Hematopoietic multipotent progenitor cell treated with erythropoietin and hydrocortisone succinate and interleukin-3 and kit ligand, for 8 days (in vitro differentiated cells): Measurements from ENCODE around the gene TTLL10.
A peak's percentile ranks its signal among the peaks of the same experiment; 100 is the strongest.

ENCODE experiments used
- DNase-seq: peaks from one replicate; pipeline ENCODE4 v3.0.0-alpha.2; 2015

Gene TTLL10

DNA sequence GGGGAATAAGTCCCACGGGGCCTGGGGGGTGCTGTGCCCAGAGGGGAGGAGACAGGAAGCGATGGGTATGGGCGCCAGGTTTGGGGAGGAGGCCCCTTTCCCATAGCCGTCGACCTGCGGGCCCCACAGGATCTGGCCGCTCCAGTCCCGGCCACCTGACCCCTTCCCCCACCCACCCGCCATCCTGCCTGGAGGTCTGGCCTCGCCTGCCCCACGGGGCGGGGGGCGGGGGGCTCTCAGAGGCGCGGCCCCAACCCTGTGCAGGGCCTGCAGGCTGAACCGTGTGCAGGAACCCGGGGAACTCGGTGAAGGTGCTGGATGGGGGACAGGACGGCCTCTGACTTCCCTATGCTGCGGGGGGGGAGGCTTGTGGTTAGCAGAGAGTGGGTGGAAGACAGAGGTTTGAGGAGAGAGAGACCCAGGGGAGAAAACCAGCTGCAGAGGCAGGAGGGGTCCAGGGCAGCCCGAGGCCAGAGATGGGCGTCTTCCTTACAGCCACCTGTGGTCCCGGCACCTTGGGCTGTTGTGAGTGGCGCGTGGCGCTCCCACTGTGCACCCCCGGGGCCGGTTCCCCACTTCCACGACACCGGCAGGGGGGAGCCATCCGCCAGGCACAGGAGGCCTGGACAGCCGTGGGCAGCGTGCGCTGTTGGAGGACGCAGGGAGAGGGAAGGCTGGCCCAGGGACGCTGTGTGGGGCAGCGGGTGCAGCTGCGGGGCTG lies 35.2 kb downstream of the TTLL10 start:
- DNase-seq: no peak

DNA sequence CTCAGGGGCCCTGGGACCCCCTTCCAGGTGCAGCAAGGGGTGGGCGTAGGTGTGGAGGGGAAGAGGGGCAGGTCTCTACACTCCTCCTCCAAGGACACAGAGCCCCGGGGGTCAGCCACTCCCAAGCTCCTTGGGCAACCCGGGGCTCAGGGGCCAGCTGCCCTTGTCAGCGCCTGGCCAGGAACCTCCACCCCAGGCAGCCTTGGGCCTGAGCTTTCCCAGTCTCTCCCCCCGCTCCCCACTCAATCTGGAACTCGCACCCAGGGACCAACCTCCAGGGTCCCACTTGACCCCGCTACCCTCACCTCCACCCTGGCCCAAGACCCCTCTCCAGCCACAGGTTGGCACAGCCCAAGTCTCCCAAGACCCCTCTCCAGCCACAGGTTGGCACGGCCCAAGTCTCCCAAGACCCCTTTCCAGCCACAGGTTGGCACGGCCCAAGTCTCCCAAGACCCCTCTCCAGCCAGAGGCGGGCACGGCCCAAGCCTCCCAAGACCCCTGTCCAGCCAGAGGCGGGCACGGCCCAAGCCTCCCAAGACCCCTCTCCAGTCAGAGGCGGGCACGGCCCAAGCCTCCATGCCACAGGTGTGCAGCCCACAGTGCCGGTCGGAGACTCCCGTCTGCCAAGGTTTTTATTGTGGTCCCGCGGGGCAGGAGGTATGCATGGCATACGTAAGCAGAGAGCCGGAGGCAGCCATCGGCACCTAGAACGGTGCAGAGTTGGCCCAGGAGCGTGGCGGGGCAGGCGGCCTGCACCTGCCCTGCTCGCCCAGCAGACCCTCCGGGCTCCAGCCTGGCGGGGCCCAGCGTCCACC lies 37.3 kb downstream of the TTLL10 start:
- DNase-seq: no peak

GRCh38 chr1:1211541-1212441 lies 38.1 kb downstream of the TTLL10 start:
- DNase-seq: no peak

DNA sequence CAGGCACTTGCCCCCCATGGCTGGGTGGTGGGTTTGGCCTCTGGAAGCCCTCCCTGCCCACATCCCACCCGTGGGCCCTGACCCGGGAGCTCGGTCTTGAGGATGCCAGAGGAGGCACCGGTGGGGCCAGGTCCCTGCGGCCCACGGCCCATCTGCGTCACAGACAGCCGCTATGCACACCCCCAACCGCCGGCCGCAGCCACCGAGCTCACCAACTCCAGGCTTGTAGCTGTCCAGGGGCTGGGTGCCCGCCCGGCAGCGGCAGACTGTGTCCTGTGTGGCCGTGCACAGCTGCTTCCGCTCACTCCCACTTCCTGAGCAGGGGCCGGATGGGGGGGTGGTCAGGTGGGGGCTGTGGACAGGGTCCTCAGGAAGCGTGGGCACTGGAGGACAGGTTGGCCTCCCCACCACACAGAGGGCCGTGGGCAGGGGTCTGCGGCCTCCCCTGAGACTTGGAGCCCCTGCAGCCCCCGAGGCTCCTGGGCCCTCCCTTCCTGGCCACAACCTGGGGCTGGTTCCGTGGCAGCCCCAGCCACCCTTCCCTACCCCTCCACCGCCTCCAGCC lies 39.2 kb downstream of the TTLL10 start:
- DNase-seq: peak; percentile 16

DNA sequence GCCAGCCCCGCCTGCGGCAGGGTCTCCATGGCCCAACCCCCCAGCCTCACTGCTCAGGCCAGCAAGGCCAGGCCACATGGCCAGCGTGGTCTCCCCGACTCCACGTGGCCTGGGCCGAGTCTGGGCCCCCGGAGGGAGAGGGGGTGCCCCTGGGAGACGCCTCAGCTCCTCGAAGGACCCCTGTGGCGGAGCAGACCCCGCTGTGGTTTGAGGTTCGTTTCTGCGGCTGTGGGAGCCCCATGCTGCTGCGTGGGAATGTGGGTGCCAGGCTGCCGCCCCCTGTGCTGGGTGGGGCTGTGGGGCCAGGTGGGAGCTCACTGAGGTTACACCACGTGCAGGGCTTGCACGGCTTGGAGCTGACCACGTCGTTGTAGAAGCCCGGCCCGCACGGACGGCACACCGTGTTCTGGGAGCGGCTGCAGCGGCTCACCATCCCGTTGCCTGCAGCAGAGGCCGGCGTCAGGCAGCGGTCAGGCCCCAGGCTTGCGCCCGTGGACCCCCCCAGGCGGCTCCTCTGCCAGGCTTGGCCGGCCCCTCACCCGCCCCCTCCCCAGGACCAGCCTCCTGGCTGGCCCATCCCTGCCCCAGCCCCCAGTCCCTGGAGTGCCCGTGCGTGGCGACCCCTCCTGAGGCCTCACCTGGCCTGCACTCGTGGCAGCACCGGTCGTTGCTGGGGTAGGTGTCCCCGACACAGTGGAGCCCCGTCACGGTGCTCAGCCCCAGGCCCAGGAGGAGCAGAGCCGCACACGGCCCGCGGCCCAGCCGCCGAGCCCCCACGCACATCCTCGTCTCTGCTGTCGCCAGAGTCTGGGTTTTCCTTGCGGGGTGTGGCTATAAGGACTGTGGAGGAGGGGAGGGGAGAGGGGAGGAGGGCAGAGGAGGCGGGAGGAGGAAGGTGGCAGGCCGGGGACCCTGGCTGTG lies 39.9 kb downstream of the TTLL10 start, which contains the start of gene TNFRSF4:
TSS of gene TNFRSF4 (minus strand) at position 809 of the 921 bp plus-strand sequence. CDS start at position 783, 26 bp downstream.
- no peak for DNase-seq

- no peak for DNase-seq
Measured at GRCh38 chr1:1215080-1215676, 41.5 kb downstream of the TTLL10 start.

DNA sequence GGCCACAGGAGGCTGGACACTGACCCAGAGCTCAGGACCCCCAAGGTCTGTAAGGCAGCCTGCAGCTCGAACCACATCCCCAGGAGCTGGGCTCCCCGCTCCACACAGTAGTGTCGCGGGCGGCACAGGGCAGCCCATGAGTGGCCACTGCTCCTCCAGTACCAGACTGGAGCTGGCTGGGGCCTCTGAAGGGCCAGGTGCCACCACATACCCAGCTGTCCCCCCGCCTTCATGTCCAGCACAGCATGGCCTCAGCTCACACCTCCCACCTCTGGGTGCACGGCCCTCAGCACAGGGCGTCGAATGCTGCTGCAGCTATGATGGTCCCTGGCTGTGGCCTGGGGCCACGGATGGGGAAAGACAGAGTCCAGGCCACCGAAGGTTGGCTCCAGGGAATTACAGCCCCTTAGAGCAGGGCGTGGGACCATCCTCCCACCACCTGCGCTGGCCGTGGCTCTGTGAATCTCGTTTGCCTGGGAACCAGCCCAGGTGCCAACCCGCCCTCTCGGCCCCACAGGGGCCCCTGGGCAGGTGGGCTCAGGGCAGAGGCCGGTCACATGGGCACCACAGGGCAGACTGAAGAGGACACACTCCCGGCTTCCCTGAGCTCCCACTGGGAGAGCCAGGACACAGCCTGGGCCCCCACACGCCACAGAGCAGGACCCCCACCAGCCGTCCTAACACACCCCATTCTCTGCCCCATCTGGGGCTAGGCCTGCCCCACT lies 42.4 kb downstream of the TTLL10 start:
- DNase-seq: no peak

GRCh38 chr1:1216770-1217620 lies 43.3 kb downstream of the TTLL10 start:
- no peak for DNase-seq

DNA sequence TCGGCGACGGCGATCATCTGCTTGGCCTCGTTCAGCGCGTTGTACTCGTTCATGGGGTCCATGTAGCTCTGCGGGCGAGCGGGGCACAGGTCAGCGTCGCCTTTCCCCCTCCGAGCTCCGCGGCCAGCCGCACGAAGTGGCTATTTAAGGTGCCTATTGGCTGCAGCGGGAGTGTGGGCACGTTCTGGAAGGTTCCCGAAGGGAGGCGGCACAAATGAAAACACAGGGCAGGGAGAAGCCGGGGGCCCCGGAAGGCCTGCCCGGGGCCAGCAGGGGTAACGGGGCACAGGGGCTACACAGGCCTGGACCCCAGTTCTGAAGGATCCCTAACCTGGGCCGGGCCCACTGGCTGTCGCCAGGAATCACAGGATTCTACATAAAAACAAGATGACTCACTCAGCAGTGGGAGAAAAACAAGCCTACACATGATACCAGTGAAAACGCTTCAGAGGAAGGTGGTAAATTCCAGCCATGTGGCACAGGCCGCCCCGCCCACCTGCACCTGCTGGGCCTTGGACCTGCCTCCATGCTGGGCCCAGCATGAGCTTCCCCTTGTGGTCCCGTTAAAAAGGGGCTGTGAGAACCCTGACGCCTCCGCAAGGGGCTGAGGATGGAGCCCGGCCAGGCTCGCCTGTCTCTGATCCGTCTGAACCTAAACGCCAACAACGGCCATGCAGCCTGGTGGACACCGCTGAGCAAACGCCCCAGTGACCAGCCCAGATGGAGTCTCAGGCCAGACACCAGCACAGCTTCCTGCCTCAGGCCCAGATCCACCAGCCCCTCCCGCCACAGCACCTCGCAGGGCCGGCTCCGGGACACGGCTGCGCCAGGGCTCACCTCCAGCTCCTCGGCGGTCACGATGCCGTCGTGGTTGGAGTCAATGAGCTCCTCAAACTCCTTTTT lies 44.2 kb downstream of the TTLL10 start:
- DNase-seq: no peak

- no peak for DNase-seq
Measured at GRCh38 chr1:1218524-1219200, 45.0 kb downstream of the TTLL10 start.

GRCh38 chr1:1219341-1219740 lies 45.7 kb downstream of the TTLL10 start:
- DNase-seq: no peak

DNA sequence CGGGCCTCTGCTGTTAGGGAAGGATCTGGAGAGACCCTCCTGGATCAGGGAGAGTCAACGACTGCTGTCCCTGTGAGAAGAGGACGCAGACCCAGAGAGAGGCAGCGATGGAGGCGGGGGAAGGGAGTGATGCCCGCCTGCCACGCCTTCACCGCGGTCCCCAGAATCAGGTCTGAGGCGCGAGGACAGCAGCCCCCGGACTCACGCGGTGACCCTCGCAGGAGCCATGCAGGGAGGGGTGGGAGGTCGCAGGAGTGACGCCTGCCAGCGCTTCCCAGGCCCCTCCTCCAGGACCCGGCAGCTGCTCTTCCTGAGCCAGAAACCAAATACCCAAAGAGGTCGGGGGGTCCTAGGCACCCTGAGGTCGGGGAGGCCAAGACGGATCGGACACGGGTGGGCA lies 46.5 kb downstream of the TTLL10 start:
- no peak for DNase-seq

DNA sequence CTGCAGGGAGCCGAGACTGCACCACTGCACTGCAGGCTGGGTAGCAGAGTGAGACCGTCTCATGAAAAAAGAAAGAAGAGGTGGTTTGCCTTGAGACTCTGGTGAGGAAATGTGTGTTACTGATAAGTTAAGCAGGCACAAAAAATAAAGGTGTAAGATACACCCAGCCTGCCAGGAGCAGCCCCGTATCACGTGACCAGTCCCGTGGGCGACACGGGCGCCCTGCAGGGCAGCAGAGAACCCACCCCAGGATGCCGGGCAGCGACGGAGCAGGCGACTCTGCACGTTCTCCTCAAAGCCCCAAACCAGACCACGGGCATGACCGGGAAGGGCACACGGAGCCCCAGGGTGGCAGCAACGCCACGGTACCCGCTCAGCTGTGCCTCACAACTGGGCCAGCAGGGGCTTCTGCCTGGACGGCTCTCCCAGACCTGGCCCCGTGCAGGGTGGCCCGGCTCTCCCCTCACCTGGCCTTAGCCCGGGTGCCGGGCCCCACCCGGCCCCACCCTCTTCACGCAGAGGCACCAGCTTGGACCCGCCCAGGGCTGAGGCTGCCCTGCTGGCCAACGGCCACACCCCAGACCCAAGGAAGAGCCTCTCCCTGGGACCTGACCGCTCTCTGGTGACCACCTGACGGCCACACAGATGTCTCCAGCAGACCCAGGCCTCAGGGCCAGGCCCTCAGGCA lies 48.4 kb downstream of the TTLL10 start:
- DNase-seq: peak; percentile 25

DNA sequence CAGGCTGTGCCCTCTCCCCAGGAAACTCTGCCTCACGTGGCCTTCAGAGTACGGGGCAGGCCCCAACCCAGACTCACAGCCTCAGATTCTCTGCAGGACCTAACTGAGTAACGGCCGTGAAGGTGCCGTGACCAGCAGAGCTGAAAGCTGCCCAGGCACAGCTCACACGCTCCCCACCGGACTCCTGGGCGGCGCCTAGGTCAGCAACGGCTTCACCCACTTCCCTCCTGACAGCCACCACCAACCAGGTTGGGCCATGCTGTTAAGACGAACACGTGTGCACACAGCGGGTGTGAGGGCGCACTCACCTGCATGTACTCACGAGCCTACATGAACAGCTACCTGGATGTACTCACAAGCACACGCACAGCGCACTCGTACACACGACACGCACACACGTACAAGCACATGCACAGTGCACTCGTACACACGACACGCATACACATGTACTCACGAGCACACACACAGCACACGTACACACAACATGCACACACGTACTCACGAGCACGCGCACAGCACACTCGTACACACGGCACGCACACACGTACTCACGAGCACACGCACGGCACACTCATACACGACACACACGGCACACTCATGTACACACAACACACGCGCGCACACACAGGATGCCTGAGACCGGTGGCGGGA lies 49.0 kb downstream of the TTLL10 start:
- no peak for DNase-seq

- no peak for DNase-seq
Measured at GRCh38 chr1:1223321-1223720, 49.6 kb downstream of the TTLL10 start.

DNA sequence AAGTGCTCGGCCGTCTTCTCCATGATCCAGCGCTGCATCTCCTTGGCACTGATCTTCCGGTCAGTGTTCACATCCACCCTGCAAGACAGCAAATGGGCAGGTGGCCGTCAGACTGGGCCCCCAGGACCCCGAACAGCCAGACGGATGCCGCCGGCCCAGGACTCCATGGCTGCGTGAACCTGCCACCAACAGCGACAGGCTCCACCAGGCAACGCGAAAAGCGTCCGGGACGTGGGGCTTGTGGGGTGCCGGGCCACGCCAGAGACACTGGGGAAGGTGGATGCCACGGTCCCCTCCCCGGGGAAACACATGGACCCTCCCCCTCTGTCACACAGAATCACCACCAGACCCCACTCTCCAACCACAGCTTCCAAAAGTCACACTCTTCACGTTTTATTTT lies 50.2 kb downstream of the TTLL10 start:
- no peak for DNase-seq
